Stimulated activated CD4-positive, alpha-beta T cell treated with anti-CD3 and anti-CD28 coated beads, Interleukin-4, amount 100 ng/mL, for 24 hours (primary cell): ENCODE measurements around the gene ST13.
"Not testable (repeated sequence)": the region's sequence is repeated elsewhere in the genome, so short reads cannot be mapped to it uniquely, and the experiment has no call there.

ENCODE experiments used
- DNase-seq: peaks from one replicate; pipeline ENCODE4 v3.0.0-alpha.2; 2020

ST13 gene

DNA sequence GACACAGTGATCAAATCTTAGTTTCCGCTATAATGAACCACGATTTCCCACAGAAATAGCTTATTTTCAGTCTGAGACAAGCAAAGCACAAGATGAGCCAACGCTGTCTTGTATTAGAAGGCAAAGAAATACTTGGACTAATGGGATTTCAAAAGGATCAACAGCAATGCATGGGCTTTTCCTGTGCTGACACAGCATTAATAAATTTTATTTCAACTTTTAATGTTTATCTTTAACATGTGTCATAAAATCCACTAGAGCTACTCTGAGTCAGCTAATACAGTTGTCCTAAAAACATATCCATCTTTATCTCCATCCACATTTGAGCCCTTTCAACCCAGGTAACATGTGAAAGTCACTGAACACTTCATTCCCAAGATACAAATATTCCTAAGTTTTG, 21.8 kb downstream of the ST13 start:
- DNase-seq: no peak

DNA sequence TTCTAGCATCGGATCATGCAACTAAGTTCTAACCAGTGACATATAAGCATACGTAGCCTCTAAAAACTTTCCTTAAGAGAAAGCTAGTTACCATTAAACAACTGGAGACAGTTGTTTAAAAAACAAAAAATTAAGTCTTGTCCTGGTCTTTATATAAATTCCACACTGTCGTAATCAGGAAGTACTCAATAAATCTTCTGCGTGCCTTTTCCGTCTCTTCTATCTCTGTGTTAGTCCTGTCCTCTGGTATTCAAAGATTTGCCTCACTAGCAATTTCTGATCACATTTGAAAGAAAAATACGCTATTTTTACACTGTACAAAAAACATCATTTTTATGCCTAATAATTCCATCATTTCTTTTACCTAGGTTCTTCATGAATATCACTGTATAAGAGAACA, 27.3 kb downstream of the ST13 start:
- no peak for DNase-seq

DNA sequence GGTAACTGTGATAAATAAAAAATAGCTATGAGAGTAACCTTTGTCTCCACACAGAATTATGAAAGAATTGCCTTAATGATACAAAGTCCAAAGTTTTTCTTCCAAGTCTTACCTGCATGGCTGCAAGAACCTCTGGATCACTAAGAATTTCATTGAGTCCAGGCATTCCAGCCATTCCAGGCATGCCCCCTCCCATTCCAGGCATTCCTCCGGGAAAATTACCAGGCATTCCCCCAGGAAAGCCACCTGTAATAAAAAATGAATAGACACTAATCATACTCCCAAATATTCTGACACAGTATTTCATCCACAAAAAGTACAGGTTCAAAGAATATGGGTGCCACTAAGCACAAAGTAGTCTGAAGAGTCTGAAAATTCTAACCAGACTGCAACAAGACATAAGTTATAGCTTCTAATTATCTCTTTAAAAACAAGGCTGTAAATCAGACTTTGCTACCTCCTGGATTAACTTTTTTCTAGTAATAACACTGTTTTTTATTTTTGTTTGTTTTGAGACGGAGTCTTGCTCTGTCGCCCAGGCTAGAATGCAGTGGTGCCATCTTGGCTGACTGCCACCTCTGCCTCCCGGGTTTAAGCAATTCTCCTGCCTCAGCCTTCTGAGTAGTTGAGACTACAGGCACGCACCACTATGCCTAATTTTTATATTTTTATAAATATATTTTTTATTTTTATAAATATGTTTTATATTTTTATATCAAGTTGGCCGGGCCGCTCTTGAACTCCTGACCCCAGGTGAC, 29.3 kb downstream of the ST13 start:
- no peak for DNase-seq

GRCh38 chr22:40826292-40826691, 30.1 kb downstream of the ST13 start:
- not testable (repeated sequence) for DNase-seq

DNA sequence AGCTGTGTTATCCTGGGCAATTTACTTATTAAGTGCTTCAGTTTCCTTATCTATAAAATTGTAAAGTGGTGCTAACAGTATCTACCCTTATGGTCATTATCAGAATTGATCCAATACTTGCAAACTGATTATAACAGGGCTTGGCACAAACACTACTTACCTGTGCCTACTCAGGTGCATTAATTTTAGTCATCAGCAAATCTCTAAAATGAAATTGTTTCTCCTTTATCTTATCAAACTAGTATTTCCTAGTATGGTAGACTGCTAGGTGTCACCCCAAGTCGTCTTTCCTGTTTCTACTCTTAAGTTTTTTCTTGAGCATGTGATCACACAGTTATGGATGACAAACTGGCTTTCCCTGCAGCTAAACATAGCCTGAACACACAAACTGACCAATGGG, 33.0 kb downstream of the ST13 start:
- DNase-seq: no peak

DNA sequence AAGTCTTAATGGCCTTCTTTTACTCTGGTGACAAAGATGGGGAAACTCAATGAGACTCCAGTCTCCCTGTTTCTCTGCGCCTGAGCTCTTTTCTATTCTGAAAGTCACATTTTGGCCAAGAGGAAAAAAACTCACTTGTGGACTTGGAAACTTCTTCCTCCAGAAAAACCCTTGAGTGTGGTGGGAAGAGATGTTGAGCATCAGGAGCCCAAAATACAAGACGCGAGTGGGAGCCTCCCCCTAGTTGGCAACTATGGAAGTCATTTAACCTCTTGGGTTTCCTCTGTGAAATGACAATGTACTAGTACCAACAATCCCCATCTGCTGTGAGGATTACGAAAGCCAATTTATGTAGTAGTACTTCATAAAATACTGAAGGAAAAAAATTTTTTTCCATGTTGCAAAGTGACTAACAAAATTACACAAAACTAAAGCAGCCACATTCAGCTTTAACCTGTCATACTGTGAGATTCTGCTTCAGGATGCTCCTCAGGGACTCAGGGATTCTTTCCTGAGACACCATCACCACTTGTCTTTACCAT, 36.8 kb downstream of the ST13 start:
- DNase-seq: peak; percentile 6

DNA sequence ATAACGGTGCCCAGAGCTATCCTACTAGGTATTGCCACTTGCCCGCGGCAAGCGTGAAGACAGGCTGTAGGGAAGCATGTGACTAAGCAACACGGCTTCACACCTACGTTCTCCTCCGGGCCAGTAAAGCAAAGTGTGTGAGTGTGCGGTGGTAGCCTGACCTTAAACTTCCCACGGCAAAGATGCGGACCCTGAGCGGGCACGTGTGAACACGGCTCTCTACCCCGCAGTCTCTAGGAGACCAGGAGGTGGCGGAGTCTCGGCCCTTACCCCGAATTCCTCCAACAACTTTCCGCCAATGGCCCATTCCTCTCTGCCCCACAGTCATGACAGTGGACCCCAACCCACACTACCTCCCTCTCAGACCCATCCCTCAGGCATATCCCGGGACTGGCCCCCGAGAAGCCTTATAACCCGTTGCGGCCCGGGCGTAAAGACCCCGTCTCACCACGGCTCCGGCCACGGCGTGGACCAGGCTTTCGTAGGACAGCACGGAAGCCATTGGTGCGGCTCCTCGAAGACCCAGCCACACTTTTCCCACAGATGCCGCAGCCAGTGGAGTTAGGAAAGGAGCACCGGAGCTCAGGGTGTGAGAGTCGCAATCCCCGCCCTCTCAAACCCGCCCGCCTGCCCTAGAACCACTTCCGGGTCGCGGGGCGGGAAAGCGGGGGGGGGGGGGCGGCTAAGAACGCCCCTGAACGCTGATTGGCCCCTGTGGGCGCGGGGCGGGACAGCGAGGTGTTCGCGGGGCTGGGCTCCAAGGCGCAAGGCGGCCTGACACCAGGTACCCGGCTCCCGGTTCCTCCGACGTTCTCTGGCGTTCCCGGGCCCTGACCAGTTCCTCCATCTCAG, 37.5 kb downstream of the ST13 start, which contains the start of gene SLC25A17:
SLC25A17 (minus strand) TSS at position 600 of the 852 bp plus-strand sequence; CDS start at position 502, 98 bp downstream.
- DNase-seq: peak; percentile 89

- DNase-seq: no peak
Observed at GRCh38 chr22:40818192-40818746, 38.2 kb downstream of the ST13 start.

DNA sequence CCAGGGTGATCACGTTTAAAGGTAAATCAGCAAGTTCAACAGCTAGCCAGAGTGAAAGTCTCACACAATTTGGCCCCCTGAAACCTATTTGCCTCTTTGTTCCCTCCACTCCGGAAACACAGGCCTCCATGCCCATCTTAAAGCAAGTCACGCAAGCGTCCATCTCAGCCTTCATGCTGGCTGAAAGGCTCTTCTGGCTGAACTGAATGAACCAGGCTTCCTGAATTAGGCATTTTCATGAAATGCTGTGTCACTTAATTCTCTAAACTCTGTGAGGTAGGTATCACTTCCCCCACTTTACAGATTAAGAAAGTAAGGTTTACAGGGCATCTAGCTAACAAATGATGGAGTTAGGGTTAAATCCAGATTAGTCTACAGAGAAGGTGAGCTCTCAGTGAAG, 38.7 kb downstream of the ST13 start:
- DNase-seq: no peak

DNA sequence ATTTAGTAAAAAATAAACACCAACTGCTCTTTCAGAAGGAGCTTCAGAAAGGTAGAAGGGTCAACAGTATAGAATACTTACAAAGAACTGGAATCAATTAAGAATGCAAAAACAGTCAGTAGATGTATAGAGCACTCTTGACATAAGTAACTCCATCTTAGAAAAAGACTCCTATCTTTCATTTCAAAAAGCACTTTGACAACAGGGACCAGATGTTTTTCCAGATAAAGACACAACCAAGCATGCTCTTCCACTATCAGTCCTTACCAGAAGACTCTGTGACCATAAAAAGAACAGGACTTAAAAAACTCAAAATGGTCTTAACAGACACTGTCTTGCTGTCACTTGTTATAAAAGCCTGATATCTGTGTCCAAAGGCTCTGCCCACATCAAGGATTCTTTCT, 42.5 kb downstream of the ST13 start:
- no peak for DNase-seq

GRCh38 chr22:40808018-40808841, 48.2 kb downstream of the ST13 start:
- DNase-seq: no peak

DNA sequence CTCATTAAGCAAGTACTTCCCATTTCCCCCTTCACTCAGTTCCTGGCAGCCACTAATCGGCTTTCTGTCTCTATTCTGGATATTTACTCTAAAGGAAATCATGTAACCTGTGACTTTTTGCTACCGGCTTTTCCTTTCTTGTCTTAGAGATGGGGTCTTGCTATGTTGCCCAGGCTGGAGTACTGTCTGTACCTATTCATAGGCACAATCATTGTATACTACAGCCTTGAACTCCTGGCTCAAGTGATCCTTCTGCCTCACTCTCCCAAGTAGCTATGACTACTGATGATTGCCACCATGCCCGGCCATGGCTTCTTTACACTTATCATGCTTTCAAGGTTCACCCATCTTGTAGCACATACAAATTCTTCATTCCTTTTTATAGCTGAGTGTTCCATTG, 49.7 kb downstream of the ST13 start:
- no peak for DNase-seq

GRCh38 chr22:40805699-40806203, 50.7 kb downstream of the ST13 start:
- DNase-seq: no peak

GRCh38 chr22:40805239-40805638, 51.2 kb downstream of the ST13 start:
- DNase-seq: no peak

GRCh38 chr22:40803321-40803720, 53.1 kb downstream of the ST13 start:
- DNase-seq: no peak

DNA sequence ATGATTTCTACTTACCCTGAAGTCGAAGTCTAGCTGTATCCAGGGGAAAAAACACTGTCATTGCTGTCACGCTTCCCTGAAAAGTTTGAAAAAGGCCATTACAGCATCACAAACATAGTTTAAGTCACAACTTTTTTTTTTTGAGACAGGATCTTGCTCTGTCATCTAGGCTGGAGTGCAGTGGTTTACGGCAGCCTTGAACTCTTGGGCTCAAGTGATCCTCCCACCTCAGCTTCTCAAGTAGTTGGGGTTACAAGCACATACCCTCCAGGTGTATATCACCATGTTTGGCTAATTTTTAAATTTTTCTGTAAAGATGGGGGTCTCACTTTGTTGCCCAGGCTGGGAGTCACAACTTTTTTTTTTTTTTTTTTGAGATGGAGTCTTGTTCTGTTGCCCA, 57.4 kb downstream of the ST13 start:
- no peak for DNase-seq

DNA sequence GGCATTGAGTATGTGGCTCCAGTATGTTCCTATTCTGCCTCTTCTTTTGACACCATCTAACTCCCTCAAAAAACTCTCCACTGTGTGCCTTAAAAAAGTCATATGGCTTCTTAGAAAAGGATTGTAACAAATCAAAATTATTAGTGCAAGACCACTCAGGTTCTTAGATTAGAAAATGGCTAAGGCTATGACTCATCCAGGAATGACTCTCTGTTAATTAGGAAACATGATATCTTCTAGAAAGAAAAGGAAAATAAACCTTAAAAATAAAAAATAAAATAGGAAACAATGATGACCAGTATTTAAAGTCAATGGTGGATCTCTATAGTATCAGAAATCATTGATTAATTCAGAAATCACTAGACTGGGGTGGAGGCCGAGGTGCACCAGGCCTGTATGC, 59.0 kb downstream of the ST13 start:
- DNase-seq: no peak

- DNase-seq: no peak
Observed at GRCh38 chr22:40792451-40792850, 64.0 kb downstream of the ST13 start.

DNA sequence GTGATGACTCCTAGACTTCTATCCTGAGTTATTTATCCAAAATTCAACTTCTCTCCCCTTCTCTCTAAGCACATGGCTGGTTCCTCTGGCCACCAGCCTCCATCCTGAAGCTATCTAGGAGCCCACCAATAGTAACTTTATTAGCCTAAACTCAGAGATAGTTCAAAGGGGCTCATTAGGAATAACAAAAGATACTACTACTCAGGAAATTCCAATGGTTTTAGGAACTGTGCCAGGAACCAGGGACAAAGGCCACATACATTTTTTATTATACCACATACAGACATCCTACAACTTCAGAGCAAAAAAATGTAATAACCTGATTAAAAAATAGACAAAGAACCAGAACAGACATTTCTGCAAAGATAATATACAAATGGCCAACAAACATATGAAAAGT, 65.2 kb downstream of the ST13 start:
- no peak for DNase-seq

- no peak for DNase-seq
Observed at GRCh38 chr22:40789131-40789530, 67.3 kb downstream of the ST13 start.

DNA sequence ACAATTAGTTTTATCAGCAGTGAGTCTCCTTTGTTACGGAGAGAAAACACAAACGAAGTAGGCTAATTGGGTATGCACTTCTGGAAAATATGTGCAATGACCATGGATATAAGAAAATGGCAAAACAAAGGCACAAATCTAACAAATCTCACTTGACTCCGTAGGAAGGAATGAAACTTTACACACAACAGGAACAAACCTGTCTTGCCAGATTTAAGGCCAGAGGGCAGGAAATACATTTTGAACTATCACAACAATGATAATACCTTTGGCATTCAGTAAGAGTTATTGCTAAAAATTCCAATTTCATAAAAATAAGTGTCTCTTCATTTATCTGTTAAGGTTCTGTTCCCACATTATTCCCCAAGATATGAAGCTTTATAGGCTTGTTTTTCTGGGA, 73.9 kb downstream of the ST13 start:
- no peak for DNase-seq

DNA sequence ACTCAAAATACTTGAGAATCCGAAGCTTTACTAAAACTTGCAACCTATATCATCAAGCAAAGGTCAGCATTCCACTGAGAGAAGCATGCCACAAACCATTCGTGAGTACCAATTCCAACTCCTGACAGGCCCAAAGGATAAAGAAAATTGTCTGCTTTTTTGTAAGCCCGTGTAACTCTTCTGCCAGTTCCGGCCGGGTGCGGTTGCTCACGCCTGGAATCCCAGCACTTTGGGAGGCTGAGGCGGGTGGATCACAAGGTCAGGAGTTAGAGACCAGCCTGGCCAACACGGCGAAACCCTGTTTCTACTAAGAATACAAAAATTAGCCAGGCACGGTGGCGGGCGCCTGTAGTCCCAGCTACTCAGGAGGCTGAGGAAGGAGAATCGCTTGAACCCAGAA, 74.7 kb downstream of the ST13 start:
- not testable (repeated sequence) for DNase-seq
